Karpas-422 (cell line): ENCODE data around the gene CHI3L2. TPM values are rescaled to one million over a fixed set of nuclear protein-coding genes. Genes with fewer than 3 reads are reported as not detected.
A peak's percentile ranks its signal among the peaks of the same experiment; 100 is the strongest.

ENCODE experiments used
- DNase-seq: peaks from one replicate; pipeline ENCODE4 v3.0.0-alpha.2; 2015
- H2AFZ ChIP-seq: fragments of 200-600 bp; sonication (generic); 2 replicates; pipeline ENCODE4 v1.6.1; 2014; ENCODE audit warnings: antibody characterized with exemption, low read length, mixed read lengths
- H3K27ac ChIP-seq: fragments of 200-600 bp; sonication (generic); 2 replicates; pipeline ENCODE4 v1.5.1; 2014; ENCODE audit warnings: mild to moderate bottlenecking, low read length, moderate library complexity
- H3K27me3 ChIP-seq: fragments of 200-600 bp; sonication (generic); 2 replicates; pipeline ENCODE4 v1.6.1; 2014; ENCODE audit warnings: low read length, mixed read lengths
- H3K36me3 ChIP-seq: fragments of 200-600 bp; sonication (generic); 2 replicates; pipeline ENCODE4 v1.6.1; 2014; ENCODE audit warnings: low read length, mixed read lengths; ENCODE audit not compliant: insufficient read depth
- H3K4me1 ChIP-seq: fragments of 200-600 bp; sonication (generic); 2 replicates; pipeline ENCODE4 v1.6.1; 2014; ENCODE audit warnings: mild to moderate bottlenecking, low read length, mixed read lengths
- H3K4me2 ChIP-seq: fragments of 200-600 bp; sonication (generic); 2 replicates; pipeline ENCODE4 v1.6.1; 2014; ENCODE audit warnings: low read length, low read depth, mild to moderate bottlenecking; ENCODE audit not compliant: poor library complexity, severe bottlenecking
- H3K4me3 ChIP-seq: fragments of 200-600 bp; sonication (generic); 2 replicates; pipeline ENCODE4 v1.5.1; 2014; ENCODE audit warnings: mild to moderate bottlenecking, antibody characterized with exemption, low read length, mixed read lengths
- H3K79me2 ChIP-seq: fragments of 200-600 bp; sonication (generic); 2 replicates; pipeline ENCODE4 v1.6.1; 2014; ENCODE audit warnings: mild to moderate bottlenecking, low read length, mixed read lengths
- H3K9ac ChIP-seq: fragments of 200-600 bp; sonication (generic); 2 replicates; pipeline ENCODE4 v1.6.0; 2014; ENCODE audit warnings: low read length
- H3K9me2 ChIP-seq: fragments of 200-600 bp; sonication (generic), shearing (Covaris generic); replicated peaks from 2 replicates; pipeline ENCODE4 v1.6.0; 2014; ENCODE audit warnings: mild to moderate bottlenecking, low read length, moderate library complexity; ENCODE audit not compliant: insufficient read depth
- H3K9me3 ChIP-seq: fragments of 300-700, 200-600 bp; sonication (generic); 2 replicates; pipeline ENCODE4 v1.6.1; 2014; ENCODE audit warnings: low read length, mixed read lengths
- H4K20me1 ChIP-seq: fragments of 200-600 bp; sonication (generic); 2 replicates; pipeline ENCODE4 v1.6.1; 2014; ENCODE audit warnings: mild to moderate bottlenecking, antibody characterized with exemption, low read length, low read depth; ENCODE audit not compliant: insufficient read depth
- total RNA-seq: library from RNA; depleted of rRNA; stranded (reverse); fragments of >200 nt; shearing (Covaris generic); gene quantifications from 2 replicates; pipeline ENCODE4 v1.2.3, GENCODE V29; 2014; ENCODE audit warnings: low replicate concordance

CHI3L2 gene
- total RNA-seq, 1 experiment from 2014 or later, result not detected

- Histone ChIP-seq H3K9me2 (no peaks in the 10 kb centered on the region), H2AFZ (no peak within 1 kb of the TSS), H3K27me3 (no peaks in the 10 kb centered on the region), H3K4me3 (no peak within 1 kb of the TSS), H3K9me3 (no peaks in the 10 kb centered on the region), H3K9ac (no peak within 1 kb of the TSS), H3K36me3 (peaks cover 16% of the 10 kb centered on the region; the same call in 1 of the 2 replicates), H3K4me2 (no peak within 1 kb of the TSS), H3K4me1 (peaks cover 63% of the 10 kb centered on the region), H3K79me2 (peaks cover 34% of the 10 kb centered on the region), H3K27ac (peak within 1 kb of the TSS; percentile 88), H4K20me1 (no peaks in the 10 kb centered on the region)
- no peak for DNase-seq
Observed at GRCh38 chr1:111199881-111200801, 27.4 kb upstream of the CHI3L2 start, which contains the start of gene DENND2D. Gene DENND2D, minus strand, starts transcription at chr1:111200646. Its CDS starts 187 bp downstream, at chr1:111200459.

- no peaks in the 10 kb centered on the region for H4K20me1 ChIP-seq
Observed at GRCh38 chr1:111200802-111201161, 26.7 kb upstream of the CHI3L2 start.

GRCh38 chr1:111201275-111202090 is 26.0 kb upstream of the CHI3L2 start:
- Histone ChIP-seq H3K4me2 (no peak overlapping the region), H3K79me2 (peaks cover 34% of the 10 kb centered on the region), H3K4me1 (peaks cover 68% of the 10 kb centered on the region), H2AFZ (no peak overlapping the region), H3K4me3 (no peak overlapping the region), H3K9ac (no peak overlapping the region), H3K9me3 (no peaks in the 10 kb centered on the region), H3K36me3 (peaks cover 12% of the 10 kb centered on the region; the same call in 1 of the 2 replicates), H3K27ac (peak overlapping the region; percentile 88), H3K27me3 (no peaks in the 10 kb centered on the region), H4K20me1 (no peaks in the 10 kb centered on the region), H3K9me2 (no peaks in the 10 kb centered on the region)
- DNase-seq, result peak; percentile 44

More at GRCh38 chr1:111200802-111201161, 26.7 kb upstream of the CHI3L2 start:
- DNase-seq, result no peak
- Histone ChIP-seq H3K36me3 (peaks cover 16% of the 10 kb centered on the region; the same call in 1 of the 2 replicates), H3K4me1 (peaks cover 70% of the 10 kb centered on the region), H3K27me3 (no peaks in the 10 kb centered on the region), H3K4me2 (no peak overlapping the region), H3K4me3 (no peak overlapping the region), H3K9me2 (no peaks in the 10 kb centered on the region), H3K9me3 (no peaks in the 10 kb centered on the region), H3K27ac (peak overlapping the region; percentile 88), H3K79me2 (peaks cover 34% of the 10 kb centered on the region), H2AFZ (no peak overlapping the region), H3K9ac (no peak overlapping the region)

- Histone ChIP-seq H2AFZ (no peak overlapping the region), H3K27ac (peak overlapping the region; percentile 88), H3K4me2 (peak overlapping the region; percentile 98), H3K9me3 (no peaks in the 10 kb centered on the region), H3K4me3 (peak overlapping the region; percentile 2; the same call in 1 of the 2 replicates), H3K79me2 (peaks cover 34% of the 10 kb centered on the region), H3K9me2 (no peaks in the 10 kb centered on the region), H4K20me1 (no peaks in the 10 kb centered on the region), H3K9ac (peak overlapping the region; percentile 94; the same call in 1 of the 2 replicates), H3K36me3 (peaks cover 7% of the 10 kb centered on the region; the same call in 1 of the 2 replicates), H3K4me1 (peaks cover 59% of the 10 kb centered on the region), H3K27me3 (no peaks in the 10 kb centered on the region)
- DNase-seq, result peak; percentile 40
Observed at GRCh38 chr1:111202366-111202706, 25.2 kb upstream of the CHI3L2 start.

GRCh38 chr1:111202707-111203623 is 24.5 kb upstream of the CHI3L2 start:
- H4K20me1 ChIP-seq, result no peaks in the 10 kb centered on the region
- DNase-seq, result peak; percentile 43
- peaks cover 53% of the 10 kb centered on the region for H3K4me1 ChIP-seq
- no peaks in the 10 kb centered on the region for H3K9me3 ChIP-seq
- H3K9me2 ChIP-seq, result no peaks in the 10 kb centered on the region
- peak overlapping the region; percentile 94 for H3K9ac ChIP-seq
- peaks cover 3% of the 10 kb centered on the region; the same call in 1 of the 2 replicates for H3K36me3 ChIP-seq
- peak overlapping the region; percentile 74 for H3K4me3 ChIP-seq
- H3K27me3 ChIP-seq, result no peaks in the 10 kb centered on the region
- peak overlapping the region; percentile 88 for H3K27ac ChIP-seq
- H2AFZ ChIP-seq, result no peak overlapping the region
- H3K4me2 ChIP-seq, result peak overlapping the region; percentile 98
- peaks cover 34% of the 10 kb centered on the region for H3K79me2 ChIP-seq

- H2AFZ ChIP-seq, result no peak overlapping the region
- no peaks in the 10 kb centered on the region for H3K9me3 ChIP-seq
- peak; percentile 96 for DNase-seq
- H3K9me2 ChIP-seq, result no peaks in the 10 kb centered on the region
- peaks cover 47% of the 10 kb centered on the region for H3K4me1 ChIP-seq
- H3K4me3 ChIP-seq, result peak overlapping the region; percentile 74
- H3K27me3 ChIP-seq, result no peaks in the 10 kb centered on the region
- no peaks in the 10 kb centered on the region for H3K36me3 ChIP-seq
- H3K9ac ChIP-seq, result peak overlapping the region; percentile 94
- H3K79me2 ChIP-seq, result peaks cover 34% of the 10 kb centered on the region
- H3K4me2 ChIP-seq, result peak overlapping the region; percentile 98
- H4K20me1 ChIP-seq, result no peaks in the 10 kb centered on the region
- peak overlapping the region; percentile 88 for H3K27ac ChIP-seq
Observed at GRCh38 chr1:111203681-111204200, 23.8 kb upstream of the CHI3L2 start.

- peak overlapping the region; percentile 51; the same call in 1 of the 2 replicates for H2AFZ ChIP-seq
- H3K4me3 ChIP-seq, result peak overlapping the region; percentile 74
- no peaks in the 10 kb centered on the region for H3K36me3 ChIP-seq
- no peaks in the 10 kb centered on the region for H4K20me1 ChIP-seq
- peaks cover 47% of the 10 kb centered on the region for H3K4me1 ChIP-seq
- peak overlapping the region; percentile 88 for H3K27ac ChIP-seq
- H3K9ac ChIP-seq, result peak overlapping the region; percentile 94
- peak; percentile 90 for DNase-seq
- H3K27me3 ChIP-seq, result no peaks in the 10 kb centered on the region
- H3K9me2 ChIP-seq, result no peaks in the 10 kb centered on the region
- no peaks in the 10 kb centered on the region for H3K9me3 ChIP-seq
- H3K4me2 ChIP-seq, result peak overlapping the region; percentile 98
- H3K79me2 ChIP-seq, result peaks cover 34% of the 10 kb centered on the region
Observed at GRCh38 chr1:111204201-111204982, 23.1 kb upstream of the CHI3L2 start.
